Measurements from ENCODE around the gene PPP2R2C.

PPP2R2C gene

GRCh38 chr4:6351246-6352000 lies 121.0 kb downstream of the PPP2R2C start:
- peaks cover 15% of the 10 kb centered on the region for H3K4me1 Mint-ChIP-seq
- no peaks in the 10 kb centered on the region for H3K36me3 Mint-ChIP-seq (ENCODE audit: low read depth)
- no peak for TF ChIP-seq CTCF (IDR thresholded peaks at IDR 0.05)
- peaks cover 34% of the 10 kb centered on the region for H3K27me3 Mint-ChIP-seq (ENCODE audit: low read depth, poor library complexity)
- H3K27ac Mint-ChIP-seq, result no peak overlapping the region
- H3K4me3 Mint-ChIP-seq, result no peak overlapping the region
- H3K9me3 Mint-ChIP-seq, result no peaks in the 10 kb centered on the region
- DNase-seq, result no peak

GRCh38 chr4:6350646-6351045 lies 121.8 kb downstream of the PPP2R2C start:
- peaks cover 5% of the 10 kb centered on the region for H3K9me3 Mint-ChIP-seq

GRCh38 chr4:6349896-6350603 lies 122.4 kb downstream of the PPP2R2C start:
- Mint-ChIP-seq H3K36me3 (ENCODE audit: low read depth) (no peaks in the 10 kb centered on the region), H3K9me3 (peaks cover 5% of the 10 kb centered on the region), H3K4me1 (peaks cover 15% of the 10 kb centered on the region), H3K4me3 (no peak overlapping the region), H3K27ac (no peak overlapping the region), H3K27me3 (ENCODE audit: low read depth, poor library complexity) (peaks cover 36% of the 10 kb centered on the region)
- no peak for TF ChIP-seq CTCF (IDR thresholded peaks at IDR 0.05)
- no peak for DNase-seq

More at GRCh38 chr4:6350646-6351045, 121.8 kb downstream of the PPP2R2C start:
- DNase-seq, result no peak
- Mint-ChIP-seq H3K36me3 (ENCODE audit: low read depth) (no peaks in the 10 kb centered on the region), H3K27me3 (ENCODE audit: low read depth, poor library complexity) (peaks cover 34% of the 10 kb centered on the region), H3K4me3 (no peak overlapping the region), H3K27ac (no peak overlapping the region), H3K4me1 (peaks cover 15% of the 10 kb centered on the region)
- no peak for TF ChIP-seq CTCF (IDR thresholded peaks at IDR 0.05)

GRCh38 chr4:6348408-6348807 lies 124.0 kb downstream of the PPP2R2C start:
- H3K4me3 Mint-ChIP-seq, result no peak overlapping the region
- no peak for DNase-seq
- peaks cover 5% of the 10 kb centered on the region for H3K9me3 Mint-ChIP-seq
- peaks cover 32% of the 10 kb centered on the region for H3K27me3 Mint-ChIP-seq (ENCODE audit: low read depth, poor library complexity)
- no peak for TF ChIP-seq CTCF (IDR thresholded peaks at IDR 0.05)
- no peaks in the 10 kb centered on the region for H3K36me3 Mint-ChIP-seq (ENCODE audit: low read depth)
- no peak overlapping the region for H3K27ac Mint-ChIP-seq
- peaks cover 15% of the 10 kb centered on the region for H3K4me1 Mint-ChIP-seq

GRCh38 chr4:6347511-6348045 lies 124.8 kb downstream of the PPP2R2C start:
- Mint-ChIP-seq H3K4me3 (no peak overlapping the region), H3K4me1 (peaks cover 12% of the 10 kb centered on the region), H3K27ac (no peak overlapping the region), H3K27me3 (ENCODE audit: low read depth, poor library complexity) (peaks cover 29% of the 10 kb centered on the region), H3K36me3 (ENCODE audit: low read depth) (no peaks in the 10 kb centered on the region), H3K9me3 (peaks cover 5% of the 10 kb centered on the region)
- TF ChIP-seq CTCF (IDR thresholded peaks at IDR 0.05), result no peak
- DNase-seq, result no peak
